K562 (cell line): ENCODE measurements around the gene SMYD2. TPM values are rescaled to one million over a fixed set of nuclear protein-coding genes. Genes with fewer than 3 reads are reported as not detected.

ENCODE experiments used
- ATAC-seq: fragments of 200-7000 bp; cut with Tn5 transposase; 3 replicates; pipeline ENCODE4 v1.9.1; 2020; ENCODE audit warnings: moderate library complexity
- BruUV-seq: library from RNA; stranded (reverse); fragments of 400-500 nt; replicated peaks from 2 replicates; lab custom pipeline; 2021; lab: Mats Ljungman, UMichigan
- CTCF ChIA-PET: fragments of 300-600 bp; formaldehyde crosslinking; extraction: SDS; loops from one replicate; lab custom pipeline; 2021; ENCODE audit warnings: low intra/inter-chr PET ratio; lab: Yijun Ruan, JAX
- POLR2A ChIA-PET: fragments of 300-600, 350-650 bp; sonication (Branson Sonifier 250); formaldehyde crosslinking; extraction: SDS; loops from one replicate; lab custom pipeline; 2021; ENCODE audit warnings: antibody characterized with exemption, inconsistent platforms; lab: Yijun Ruan, JAX
- DNase-seq, 4 experiments: peaks; one replicate each; pipeline versions ENCODE4 v3.0.0 to v3.0.0-alpha.2; 2011 to 2018; ENCODE audit warnings: low spot score in 3 of 4, mixed read lengths in 3 of 4; ENCODE audit errors: extremely low read depth in 1 of 4
- FAIRE-seq: peaks from 2 replicates; lab custom pipeline; 2011; peaks lifted over from hg19 to GRCh38; lab: Jason Lieb, UNC
- H2AFZ ChIP-seq: 2 replicates; pipeline ENCODE4 v1.6.0; 2011; ENCODE audit warnings: low read depth, low read length, control low read depth, inconsistent platforms
- H3K27ac ChIP-seq: fragments of 200-600 bp; 3 replicates; pipeline ENCODE4 v1.8.0; 2011; ENCODE audit warnings: low read depth, mild to moderate bottlenecking, control low read depth, inconsistent platforms, low read length, moderate library complexity, mixed read lengths; ENCODE audit errors: extremely low read depth
- H3K27me3 ChIP-seq, 2 experiments: fragments of 300-600 bp in 1 of 2; 2 replicates in 1 of 2; 3 replicates in 1 of 2; pipeline versions ENCODE4 v1.6.0 to v1.8.0; 2011; ENCODE audit warnings: inconsistent platforms in 2 of 2, low read length in 2 of 2, mild to moderate bottlenecking in 1 of 2, mixed read lengths in 1 of 2, moderate library complexity in 1 of 2; ENCODE audit not compliant: control insufficient read depth in 2 of 2, insufficient read depth in 2 of 2
- H3K36me3 ChIP-seq: fragments of 300-600 bp; 3 replicates; pipeline ENCODE4 v1.8.0; 2011; ENCODE audit warnings: mild to moderate bottlenecking, low read length, inconsistent platforms; ENCODE audit not compliant: control insufficient read depth, insufficient read depth
- H3K4me1 ChIP-seq, 2 experiments: fragments of 200-600 bp in 1 of 2; replicated peaks in 1 of 2; 2 replicates in 1 of 2; 3 replicates in 1 of 2; pipeline versions ENCODE4 v1.5.1 to v1.8.0; 2011; ENCODE audit warnings: inconsistent platforms in 2 of 2, low read length in 2 of 2, mild to moderate bottlenecking in 1 of 2, mixed read lengths in 1 of 2, moderate library complexity in 1 of 2; ENCODE audit not compliant: control insufficient read depth in 2 of 2, insufficient read depth in 2 of 2
- H3K4me2 ChIP-seq: 2 replicates; pipeline ENCODE4 v1.6.1; 2011; ENCODE audit warnings: low read length, control low read depth, inconsistent platforms, mixed read lengths; ENCODE audit not compliant: insufficient read depth
- H3K4me3 ChIP-seq: fragments of 200-600 bp; sonication (generic), shearing (Covaris generic); 2 replicates; pipeline ENCODE4 v1.5.1; 2016; ENCODE audit warnings: control low read depth, inconsistent platforms
- H3K79me2 ChIP-seq: fragments of 200-600 bp; 3 replicates; pipeline ENCODE4 v1.8.0; 2011; ENCODE audit warnings: low read length, inconsistent platforms; ENCODE audit not compliant: control insufficient read depth, insufficient read depth
- H3K9ac ChIP-seq, 2 experiments: 2 replicates each; pipeline versions ENCODE4 v1.6.0 to v1.6.1; 2011; ENCODE audit warnings: low read depth in 2 of 2, low read length in 2 of 2, control low read depth in 1 of 2, inconsistent platforms in 1 of 2, mild to moderate bottlenecking in 1 of 2, mixed read lengths in 1 of 2; ENCODE audit not compliant: insufficient read depth in 1 of 2
- H3K9me1 ChIP-seq: one replicate; pipeline ENCODE4 v1.6.0; 2011; ENCODE audit warnings: inconsistent platforms, mild to moderate bottlenecking, low read length, moderate library complexity; ENCODE audit not compliant: control insufficient read depth, insufficient read depth
- H3K9me3 ChIP-seq: replicated peaks from 2 replicates; pipeline ENCODE4 v1.5.1; 2011; ENCODE audit warnings: low read depth, low read length, inconsistent platforms; ENCODE audit not compliant: control insufficient read depth, insufficient read depth
- H4K20me1 ChIP-seq: replicated peaks from 2 replicates; pipeline ENCODE4 v1.6.1; 2011; ENCODE audit warnings: low read length, inconsistent platforms, mixed read lengths; ENCODE audit not compliant: control insufficient read depth, insufficient read depth
- BCLAF1 ChIP-seq, 2 experiments: fragments of 450-650 bp in 1 of 2; IDR thresholded peaks; 2 replicates each; pipeline ENCODE4 v1.6.1; 2011 to 2017; ENCODE audit warnings: low read depth in 2 of 2, antibody characterized with exemption in 1 of 2, borderline replicate concordance in 1 of 2, low read length in 1 of 2, mild to moderate bottlenecking in 1 of 2, mixed read lengths in 1 of 2; ENCODE audit not compliant: control insufficient read depth in 1 of 2
- E2F8 ChIP-seq: fragments of 450-650 bp; IDR thresholded peaks from 2 replicates; pipeline ENCODE4 v1.7.1; 2018; ENCODE audit warnings: mild to moderate bottlenecking, low read depth; ENCODE audit not compliant: partially characterized antibody
- HBP1 ChIP-seq: fragments of 450-650 bp; formaldehyde crosslinking; IDR thresholded peaks from 2 replicates; pipeline ENCODE4 v1.4.0; 2022; ENCODE audit warnings: missing genetic modification characterization
- NELFE ChIP-seq: IDR thresholded peaks from 2 replicates; pipeline ENCODE4 v1.6.1; 2011; ENCODE audit warnings: mild to moderate bottlenecking; ENCODE audit not compliant: insufficient read depth, insufficient read length
- SRSF1 ChIP-seq: fragments of 200-400 bp; formaldehyde crosslinking; IDR thresholded peaks from 2 replicates; pipeline ENCODE4 v1.6.1; 2017; ENCODE audit warnings: mild to moderate bottlenecking, low read depth, low read length, moderate library complexity
- TGIF2 ChIP-seq: sonication (generic); formaldehyde crosslinking; IDR thresholded peaks from 2 replicates; pipeline ENCODE4 v1.8.1; 2022; ENCODE audit warnings: mild to moderate bottlenecking, missing genetic modification reagents, moderate library complexity
- ZBTB33 ChIP-seq: sonication (generic); formaldehyde crosslinking; IDR thresholded peaks from 2 replicates; pipeline ENCODE4 v1.8.1; 2023; ENCODE audit warnings: mild to moderate bottlenecking, missing genetic modification reagents
- ZNF551 ChIP-seq: fragments of 250-450 bp; sonication (Bioruptor Pico); IDR thresholded peaks from 2 replicates; pipeline ENCODE4 v1.5.0; 2021; ENCODE audit warnings: mild to moderate bottlenecking, moderate library complexity
- WGBS: fragments of 100-300 bp; shearing (Covaris generic); methylation state at CpG from one replicate; pipeline ENCODE4 v1.1.6; 2016; ENCODE audit warnings: low coverage, mixed read lengths; ENCODE audit not compliant: insufficient coverage; ENCODE audit errors: missing lambda C conversion rate; 5-methylcytosine and 5-hydroxymethylcytosine counted together
- in situ Hi-C: fragments of 300-500 bp; cut with MboI; formaldehyde crosslinking; loops from 4 replicates; pipeline ENCODE4 v1.15.0; 2018; ENCODE audit warnings: inconsistent platforms, mixed read lengths
- intact Hi-C: fragments of 100-400 bp; cut with micrococcal nuclease; formaldehyde crosslinking; loops from 2 replicates; pipeline ENCODE4 v1.14.2; 2022
- polyA plus RNA-seq, 8 experiments: library from polyadenylated mRNA; depleted of rRNA in 4 of 8; stranded (reverse) in 5 of 8; unstranded in 3 of 8; fragments of >200 nt; fragmentation: Nextera tagmentation in 2 of 8; fragmentation: Illumina TruSeq in 1 of 8; extraction: Ambion mirVana in 2 of 8; extraction: Trizol in 1 of 8; gene quantifications; 2 replicates each; pipeline versions ENCODE4 v1.2.1 to v1.2.3, GENCODE V29; 2011 to 2014; ENCODE audit warnings: inconsistent platforms in 1 of 8, missing spikeins in 1 of 8
- total RNA-seq, 7 experiments: library from RNA; depleted of rRNA in 6 of 7; stranded (reverse); fragments of >200 nt in 6 of 7; fragmentation: Illumina TruSeq in 2 of 7; extraction: Trizol in 2 of 7; gene quantifications; 2 replicates each; pipeline versions ENCODE4 v1.2.1 to v1.2.3, GENCODE V29; 2011 to 2021; ENCODE audit warnings: low replicate concordance in 1 of 7

Gene SMYD2
- total and polyA plus RNA-seq, 9 of the 15 experiments (the other 6 are each of a cell fraction or from before 2014, with no cell fraction given): 13.8 to 81.3 (median 39.9) TPM

- Histone ChIP-seq H3K4me2 (no peak overlapping the region), H3K9ac (no peak overlapping the region), H3K36me3 (no peaks in the 10 kb centered on the region), H3K4me3 (no peak overlapping the region), H3K27ac (no peak overlapping the region), H2AFZ (no peak overlapping the region), H3K9me1 (no peaks in the 10 kb centered on the region), H4K20me1 (no peaks in the 10 kb centered on the region), H3K79me2 (no peaks in the 10 kb centered on the region), H3K27me3 (peaks cover 34 to 39% of the 10 kb centered on the region in 2 experiments), H3K9me3 (no peaks in the 10 kb centered on the region)
- in situ Hi-C loops: no loop called here
- no TSS peak for BruUV-seq
- WGBS: 2% methylated on average over 18 of the region's 18 CpGs
- CTCF ChIA-PET: no interaction called here
- intact Hi-C loops: no loop called here
- no peak for TF ChIP-seq HBP1 (CRISPR knock-in tag)
- no peak for TF ChIP-seq SRSF1
- no peak for TF ChIP-seq E2F8
- TF ChIP-seq BCLAF1 (IDR thresholded peaks at IDR 0.05; ENCODE audit: borderline replicate concordance in 1 of 2, control insufficient read depth in 1 of 2, low read depth in 2 of 2, low read length in 1 of 2): no peak
- TF ChIP-seq TGIF2 (CRISPR knock-in tag): no peak
- TF ChIP-seq ZNF551 (CRISPR knock-in tag): no peak
- no peak for TF ChIP-seq ZBTB33 (CRISPR knock-in tag)
- no peak for TF ChIP-seq NELFE
- TF ChIP-seq, all 486 proteins: peak for 0
- no peak for FAIRE-seq
- no peak for DNase-seq
- peaks cover 0 to 10% of the 10 kb centered on the region in 2 experiments; a peak in 1 of 5 replicates for H3K4me1 ChIP-seq
- ATAC-seq: no peak
- POLR2A ChIA-PET: no interaction called here
Measured at GRCh38 chr1:214384373-214385079, 103.6 kb downstream of the SMYD2 start.
